ENCODE data around the gene FANCG. TPM values are rescaled to one million over a fixed set of nuclear protein-coding genes. Genes with fewer than 3 reads are reported as not detected.
A peak's percentile ranks its signal among the peaks of the same experiment; 100 is the strongest.

FANCG gene
- total and polyA plus RNA-seq, 10 donors: 15.8 to 37.5 (median 24.2) TPM

DNA sequence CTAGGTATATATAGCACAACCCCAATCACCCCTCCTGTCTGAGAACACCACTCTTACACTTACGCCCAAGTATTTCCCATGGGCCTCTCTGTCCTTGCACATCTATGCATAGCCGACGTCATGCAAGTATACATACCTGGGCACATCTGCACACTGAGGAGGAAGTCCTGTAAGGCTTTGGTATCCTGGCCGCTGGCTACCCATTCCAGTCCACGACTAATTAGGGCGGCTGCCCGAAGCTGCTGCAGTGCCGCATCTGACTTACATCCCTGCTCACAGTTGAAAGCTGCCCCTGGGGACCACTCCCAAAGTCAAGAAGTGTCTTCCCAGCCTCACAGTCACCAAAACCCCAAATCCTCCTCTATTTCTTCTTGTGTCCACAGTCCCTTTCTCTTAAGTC, 5.0 kb downstream of the FANCG start:
- intact Hi-C loops (cut with DNase I; ENCODE audit: low total_unique reads): no loop called here
- TF ChIP-seq POLR2AphosphoS5 (IDR thresholded peaks at IDR 0.05) (no peak), POLR2A (IDR thresholded peaks at IDR 0.05) (no peak)
- TF ChIP-seq, protein P1, sequence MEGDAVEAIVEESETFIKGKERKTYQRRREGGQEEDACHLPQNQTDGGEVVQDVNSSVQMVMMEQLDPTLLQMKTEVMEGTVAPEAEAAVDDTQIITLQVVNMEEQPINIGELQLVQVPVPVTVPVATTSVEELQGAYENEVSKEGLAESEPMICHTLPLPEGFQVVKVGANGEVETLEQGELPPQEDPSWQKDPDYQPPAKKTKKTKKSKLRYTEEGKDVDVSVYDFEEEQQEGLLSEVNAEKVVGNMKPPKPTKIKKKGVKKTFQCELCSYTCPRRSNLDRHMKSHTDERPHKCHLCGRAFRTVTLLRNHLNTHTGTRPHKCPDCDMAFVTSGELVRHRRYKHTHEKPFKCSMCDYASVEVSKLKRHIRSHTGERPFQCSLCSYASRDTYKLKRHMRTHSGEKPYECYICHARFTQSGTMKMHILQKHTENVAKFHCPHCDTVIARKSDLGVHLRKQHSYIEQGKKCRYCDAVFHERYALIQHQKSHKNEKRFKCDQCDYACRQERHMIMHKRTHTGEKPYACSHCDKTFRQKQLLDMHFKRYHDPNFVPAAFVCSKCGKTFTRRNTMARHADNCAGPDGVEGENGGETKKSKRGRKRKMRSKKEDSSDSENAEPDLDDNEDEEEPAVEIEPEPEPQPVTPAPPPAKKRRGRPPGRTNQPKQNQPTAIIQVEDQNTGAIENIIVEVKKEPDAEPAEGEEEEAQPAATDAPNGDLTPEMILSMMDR (IDR thresholded peaks at IDR 0.05 in 8 of 11, conservative IDR thresholded peaks at IDR 0.05 in 3 of 11): no peak
- 92 to 98% (median 97%) methylated on average over 8 of the region's 8 CpGs for WGBS, 5 donors

DNA sequence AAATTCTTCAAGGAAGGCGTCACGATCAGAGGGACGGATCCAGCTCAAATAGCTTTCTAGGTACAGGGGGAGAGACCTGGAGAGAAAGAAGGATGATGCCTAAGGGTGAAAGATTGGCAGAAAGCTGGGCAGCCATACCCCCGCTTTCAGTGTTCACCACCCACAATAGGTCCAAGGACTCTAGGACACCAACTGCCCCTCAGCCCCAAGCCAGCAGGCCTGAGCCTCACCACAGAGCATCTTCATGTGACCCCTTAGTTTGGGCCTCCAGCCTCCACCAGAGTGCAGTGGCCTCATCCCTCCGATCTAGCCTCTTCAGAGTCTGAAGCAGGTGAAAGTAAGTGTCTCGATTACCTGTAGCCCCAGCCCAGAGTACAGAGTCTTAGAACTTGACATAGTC, 5.6 kb downstream of the FANCG start:
- Histone ChIP-seq H3K4me3 (no peak overlapping the region), H3K27ac (no peak overlapping the region), H3K9me3 (no peaks in the 10 kb centered on the region), H3K4me1 (peaks cover 24 to 54% (median 42%) of the 10 kb centered on the region in 6 donors), H3K36me3 (peaks cover 0 to 49% (median 0%) of the 10 kb centered on the region in 6 donors), H3K27me3 (replicated peaks in 1 of 7) (no peaks in the 10 kb centered on the region)
- intact Hi-C loops (cut with DNase I; ENCODE audit: low total_unique reads): no loop called here
- WGBS, 5 donors: 96 to 98% (median 98%) methylated on average over 6 of the region's 6 CpGs
- peak; percentile 69 for DNase-seq
- no peak for TF ChIP-seq POLR2A (IDR thresholded peaks at IDR 0.05)
- TF ChIP-seq POLR2AphosphoS5 (IDR thresholded peaks at IDR 0.05): no peak

More for the DNA sequence above, 5.0 kb downstream of the FANCG start:
- Histone ChIP-seq H3K9me3 (no peaks in the 10 kb centered on the region), H3K36me3 (peaks cover 0 to 46% (median 0%) of the 10 kb centered on the region in 6 donors), H3K27ac (no peak overlapping the region), H3K4me1 (peaks cover 22 to 52% (median 38%) of the 10 kb centered on the region in 6 donors), H3K4me3 (no peak overlapping the region), H3K27me3 (replicated peaks in 1 of 7) (no peaks in the 10 kb centered on the region)
- DNase-seq: no peak

GRCh38 chr9:35073279-35073612, 6.5 kb downstream of the FANCG start:
- H3K27ac ChIP-seq: peak overlapping the region in 7 of 8 donors; percentile 9 to 100 (median 100)
- no peak for DNase-seq
- H3K4me3 ChIP-seq: peak overlapping the region in 6 of 8 donors; percentile 84 to 96 (median 89)
- 65 to 94% (median 75%) methylated on average over 2 of the region's 2 CpGs for WGBS, 5 donors
- H3K27me3 ChIP-seq (replicated peaks in 1 of 7): no peaks in the 10 kb centered on the region
- peaks cover 0 to 54% (median 2%) of the 10 kb centered on the region in 6 donors for H3K36me3 ChIP-seq
- H3K4me1 ChIP-seq: peaks cover 27 to 54% (median 42%) of the 10 kb centered on the region in 6 donors
- TF ChIP-seq POLR2A (IDR thresholded peaks at IDR 0.05) (no peak), POLR2AphosphoS5 (IDR thresholded peaks at IDR 0.05) (no peak)
- TF ChIP-seq, protein P1 (IDR thresholded peaks at IDR 0.05 in 8 of 11, conservative IDR thresholded peaks at IDR 0.05 in 3 of 11): no peak
- H3K9me3 ChIP-seq: no peaks in the 10 kb centered on the region
- intact Hi-C loops (cut with DNase I; ENCODE audit: low total_unique reads): no loop called here

- peak; percentile 98 for DNase-seq
- H3K9me3 ChIP-seq: no peaks in the 10 kb centered on the region
- peaks cover 28 to 54% (median 43%) of the 10 kb centered on the region in 6 donors for H3K4me1 ChIP-seq
- intact Hi-C loops (cut with DNase I; ENCODE audit: low total_unique reads): no loop called here
- peaks cover 0 to 60% (median 8%) of the 10 kb centered on the region in 6 donors for H3K36me3 ChIP-seq
- WGBS, 5 donors: 4 to 13% (median 5%) methylated on average over 21 to 54 of the region's 54 CpGs
- H3K27ac ChIP-seq: peak within 1 kb of the TSS; percentile 98 to 100 (median 100)
- no peaks in the 10 kb centered on the region for H3K27me3 ChIP-seq (replicated peaks in 1 of 7)
- TF ChIP-seq POLR2A (IDR thresholded peaks at IDR 0.05): peak; percentile 68 to 87 (median 74)
- TF ChIP-seq POLR2AphosphoS5 (IDR thresholded peaks at IDR 0.05): peak; percentile 98 to 99 (median 99)
- TF ChIP-seq, protein P1 (IDR thresholded peaks at IDR 0.05 in 8 of 11, conservative IDR thresholded peaks at IDR 0.05 in 3 of 11): peak in 1 of 11 experiments; percentile 2
- H3K4me3 ChIP-seq: peak within 1 kb of the TSS; percentile 69 to 96 (median 88)
These were observed 7.1 kb downstream of the FANCG start, which contains the start of gene VCP for GRCh38 chr9:35072461-35073278. VCP (minus strand) TSS chr9:35072625; CDS start chr9:35072353, 272 bp downstream.
